GM18507 (cell line): ENCODE measurements around the gene NCAPH2.

Experiments
- DNase-seq: peaks from one replicate; pipeline ENCODE4 v3.0.0; 2011; ENCODE audit warnings: low read depth; ENCODE audit not compliant: insufficient read length; ENCODE audit errors: extremely low spot score
- FAIRE-seq: peaks from 2 replicates; lab custom pipeline; 2011; peaks lifted over from hg19 to GRCh38; lab: Jason Lieb, UNC

Gene NCAPH2

DNA sequence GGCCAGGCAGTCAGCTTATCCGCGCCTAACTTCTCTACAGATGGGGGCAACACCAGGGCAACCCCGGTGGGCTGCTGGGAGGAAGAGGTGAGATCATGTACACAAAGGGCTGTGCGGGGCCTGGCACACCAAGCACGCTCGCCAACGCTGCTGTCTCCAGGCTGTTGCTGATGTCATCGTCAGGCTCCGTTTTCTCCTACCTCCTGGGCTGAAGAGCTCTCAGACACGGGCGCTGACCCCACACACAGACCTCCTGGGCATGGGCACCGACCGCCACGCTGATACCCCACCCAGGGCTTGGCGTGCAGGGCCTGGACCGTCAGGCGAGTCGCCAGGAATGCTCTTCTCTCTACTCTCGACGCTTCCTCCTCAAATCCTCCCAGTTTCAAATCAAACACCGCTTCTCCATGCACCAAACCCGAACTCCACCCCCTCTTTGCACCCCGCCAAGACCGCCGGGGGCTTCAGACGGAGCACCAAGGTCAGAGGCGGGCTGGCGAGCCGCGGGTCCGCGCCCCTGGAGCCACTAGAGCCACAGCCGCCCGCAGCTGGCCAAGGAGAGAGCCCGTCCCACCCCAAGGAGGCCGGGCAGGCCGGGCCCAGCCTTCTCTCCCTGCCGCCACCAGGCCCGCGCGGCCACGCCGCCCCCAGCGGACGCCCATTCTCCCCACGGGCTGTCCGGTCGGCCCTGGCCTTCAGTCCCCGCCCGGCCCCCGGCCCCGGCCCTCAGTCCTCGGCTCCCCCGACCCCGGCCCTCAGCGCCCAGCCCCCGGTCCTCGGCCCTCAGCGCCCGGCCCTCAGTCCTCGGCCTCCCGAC, 34.0 kb upstream of the NCAPH2 start:
- FAIRE-seq (peak; percentile 35), DNase-seq (no peak)

DNA sequence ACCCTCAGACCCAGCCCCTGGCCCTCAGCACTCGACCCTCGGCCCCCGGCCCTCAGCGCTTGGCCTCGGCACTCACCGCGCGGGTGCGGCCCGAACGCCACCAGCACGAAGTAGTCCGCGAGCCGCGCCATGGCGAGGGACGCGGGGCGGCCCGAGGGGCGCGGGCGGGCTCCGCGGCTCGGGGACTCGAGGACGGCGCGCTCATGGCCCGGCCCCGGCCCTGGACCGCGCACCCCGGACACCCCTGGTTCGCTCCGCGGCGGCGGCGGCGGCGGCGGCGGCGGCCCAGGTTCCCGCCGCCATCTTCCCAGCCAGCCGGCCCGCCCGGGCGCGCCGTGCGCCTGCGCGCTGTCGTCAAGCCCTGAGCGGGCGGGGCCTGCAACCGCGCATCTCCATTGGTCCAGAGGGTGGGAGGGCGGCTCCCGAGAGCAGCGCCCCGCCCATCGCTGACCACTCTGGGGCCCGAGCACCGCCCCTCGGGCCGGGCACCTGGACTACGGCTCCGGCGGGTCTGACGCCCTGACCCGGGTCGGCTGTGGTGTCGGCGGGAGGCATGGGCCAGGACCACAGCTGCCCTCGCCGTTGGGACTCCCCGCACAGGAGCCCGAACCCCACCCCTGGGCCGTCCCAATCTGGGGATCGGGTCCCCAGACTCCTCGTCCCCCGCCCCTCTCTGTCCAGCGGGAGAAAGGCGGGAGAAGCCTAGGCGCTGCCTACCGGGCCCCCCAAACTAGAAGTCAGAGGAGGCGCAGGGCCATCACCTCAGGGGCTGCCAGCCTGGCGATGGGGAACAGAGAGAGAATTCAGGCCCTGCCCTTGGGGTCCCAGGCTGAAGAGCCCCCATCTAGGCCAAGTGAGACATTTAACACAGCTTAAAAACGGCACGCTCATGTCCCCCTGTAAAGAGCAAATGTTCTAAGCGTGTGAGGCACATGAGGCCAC, 33.0 kb upstream of the NCAPH2 start, which contains the start of gene SBF1:
Gene SBF1, minus strand, starts transcription at position 326 of the 942 bp plus-strand sequence. Its CDS starts 195 bp downstream, at position 131.
- DNase-seq (peak; percentile 99), FAIRE-seq (peak; percentile 87)

GRCh38 chr22:50475652-50476002, 32.4 kb upstream of the NCAPH2 start:
- DNase-seq (no peak), FAIRE-seq (no peak)

DNA sequence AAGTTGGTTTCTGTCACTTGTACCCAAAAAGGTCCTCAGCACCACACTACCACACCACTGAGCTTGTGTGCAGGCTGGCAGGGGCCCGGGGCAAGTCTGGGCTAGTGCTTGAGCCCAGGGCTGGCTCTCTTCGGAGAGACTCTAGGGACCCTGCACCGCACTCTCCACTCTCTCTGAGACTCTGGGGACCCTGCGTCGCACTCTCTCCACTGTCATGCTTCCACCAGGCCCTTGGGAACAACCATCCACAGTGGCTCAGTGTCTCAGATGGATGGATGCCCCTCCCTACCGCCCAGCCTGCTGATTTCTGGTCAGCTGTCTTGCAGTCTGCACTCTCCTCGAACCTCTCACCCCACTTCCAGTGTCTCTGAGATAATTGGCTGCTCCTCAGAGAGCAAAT, 31.2 kb upstream of the NCAPH2 start:
- DNase-seq (no peak), FAIRE-seq (no peak)

DNA sequence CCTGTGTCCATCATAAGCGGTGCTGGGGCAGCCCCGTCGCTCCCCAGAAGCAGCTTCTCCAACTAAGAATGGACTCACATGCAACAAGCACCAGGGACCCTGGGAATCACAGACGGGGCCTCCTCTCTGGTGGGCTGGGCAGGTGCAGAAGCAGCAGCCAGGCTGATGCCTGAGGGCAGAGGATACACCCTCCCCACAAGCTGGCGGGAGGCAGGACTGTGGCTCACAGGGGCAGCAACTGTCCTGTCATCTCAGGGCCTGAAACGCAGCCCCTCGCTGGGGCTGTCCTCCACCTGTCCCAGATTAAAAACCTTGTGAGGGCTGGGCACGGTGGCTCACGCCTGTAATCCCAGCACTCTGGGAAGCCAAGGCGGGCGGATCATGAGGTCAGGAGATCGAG, 30.1 kb upstream of the NCAPH2 start:
- no peak for DNase-seq
- no peak for FAIRE-seq

DNA sequence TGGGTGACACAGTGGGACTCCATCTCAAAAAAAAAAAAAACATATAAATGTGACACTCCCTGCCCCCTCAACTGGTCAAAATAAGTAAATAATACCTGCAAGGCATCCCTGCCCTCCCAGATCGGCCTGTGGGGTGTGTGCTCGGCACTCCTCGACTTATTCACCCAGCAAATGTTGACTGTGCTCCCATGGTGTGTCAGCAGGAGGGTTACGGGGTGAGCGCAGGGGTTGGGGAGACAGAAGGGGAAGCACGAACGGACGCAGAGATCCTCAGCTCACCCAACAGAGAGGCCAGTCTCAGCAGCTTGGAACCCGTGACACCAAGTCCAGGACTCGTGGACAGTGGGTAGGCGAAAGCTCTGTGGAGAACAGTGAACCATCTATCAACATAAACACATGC, 28.3 kb upstream of the NCAPH2 start:
- DNase-seq: no peak
- FAIRE-seq: no peak

DNA sequence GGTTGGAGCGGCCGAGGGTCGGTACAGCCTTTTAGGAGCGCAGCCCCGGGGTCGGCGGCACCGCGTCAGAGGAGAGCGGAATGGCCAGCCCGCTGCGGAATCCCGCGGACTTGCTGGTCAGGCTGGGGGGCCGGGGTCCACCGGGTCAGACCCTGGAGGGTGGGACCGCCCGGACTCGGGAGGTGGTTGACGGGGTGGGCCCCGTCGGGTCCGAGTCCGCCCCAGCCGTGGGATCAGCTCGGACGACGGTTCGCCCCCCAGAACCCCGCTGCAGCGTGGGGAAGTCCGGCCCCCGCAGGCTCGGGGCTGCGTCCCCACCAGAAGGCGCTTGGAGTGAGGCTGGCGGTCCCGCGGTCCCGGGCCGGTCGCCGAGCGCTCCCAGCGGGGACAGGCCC, 27.0 kb upstream of the NCAPH2 start:
- FAIRE-seq (no peak), DNase-seq (no peak)

GRCh38 chr22:50481440-50482106, 26.5 kb upstream of the NCAPH2 start, which contains the start of gene ADM2:
Gene ADM2, plus strand, starts transcription at chr22:50481543. Its CDS starts 305 bp downstream, at chr22:50481848.
- DNase-seq: no peak
- no peak for FAIRE-seq

DNA sequence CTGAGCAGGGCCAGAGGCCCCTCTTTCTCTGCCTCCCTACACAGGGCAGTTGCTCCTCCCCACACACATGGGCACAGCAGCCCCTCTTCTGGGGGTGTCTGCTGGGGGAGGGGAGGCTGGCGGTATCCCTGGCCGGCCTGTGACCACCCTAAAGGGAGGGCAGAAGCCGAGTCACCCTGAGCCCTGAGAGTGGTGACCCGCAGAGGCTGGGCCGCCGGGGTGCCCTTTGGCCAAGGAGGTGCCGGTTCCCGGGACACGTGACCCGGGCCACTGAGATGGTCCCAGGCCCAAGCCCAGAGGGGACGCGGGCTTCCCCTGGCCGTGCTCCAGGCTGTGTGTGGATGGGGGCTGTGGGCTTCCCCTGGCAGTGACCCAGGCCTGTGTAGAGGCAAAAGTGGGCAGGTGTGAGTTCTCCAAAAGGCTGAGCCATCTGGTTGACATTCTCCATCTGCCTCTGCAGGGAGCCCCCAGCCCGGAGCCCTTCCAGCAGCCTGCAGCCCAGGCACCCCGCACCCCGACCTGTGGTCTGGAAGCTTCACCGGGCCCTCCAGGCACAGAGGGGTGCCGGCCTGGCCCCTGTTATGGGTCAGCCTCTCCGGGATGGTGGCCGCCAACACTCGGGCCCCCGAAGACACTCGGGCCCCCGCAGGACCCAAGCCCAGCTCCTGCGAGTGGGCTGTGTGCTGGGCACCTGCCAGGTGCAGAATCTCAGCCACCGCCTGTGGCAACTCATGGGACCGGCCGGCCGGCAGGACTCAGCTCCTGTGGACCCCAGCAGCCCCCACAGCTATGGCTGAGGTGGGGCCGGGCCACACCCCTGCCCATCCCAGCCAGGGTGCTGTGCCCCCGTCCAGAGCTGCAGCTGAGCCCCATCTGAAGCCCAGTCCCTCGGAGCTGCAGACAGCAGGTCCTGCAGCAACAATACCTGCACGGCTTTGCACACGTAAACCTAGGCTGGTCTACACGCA, 25.6 kb upstream of the NCAPH2 start:
- DNase-seq (no peak), FAIRE-seq (no peak)

- DNase-seq (no peak), FAIRE-seq (no peak)
These were observed 24.9 kb upstream of the NCAPH2 start for GRCh38 chr22:50483106-50483505.

- DNase-seq (no peak), FAIRE-seq (no peak)
These were observed 24.5 kb upstream of the NCAPH2 start for GRCh38 chr22:50483556-50483955.

DNA sequence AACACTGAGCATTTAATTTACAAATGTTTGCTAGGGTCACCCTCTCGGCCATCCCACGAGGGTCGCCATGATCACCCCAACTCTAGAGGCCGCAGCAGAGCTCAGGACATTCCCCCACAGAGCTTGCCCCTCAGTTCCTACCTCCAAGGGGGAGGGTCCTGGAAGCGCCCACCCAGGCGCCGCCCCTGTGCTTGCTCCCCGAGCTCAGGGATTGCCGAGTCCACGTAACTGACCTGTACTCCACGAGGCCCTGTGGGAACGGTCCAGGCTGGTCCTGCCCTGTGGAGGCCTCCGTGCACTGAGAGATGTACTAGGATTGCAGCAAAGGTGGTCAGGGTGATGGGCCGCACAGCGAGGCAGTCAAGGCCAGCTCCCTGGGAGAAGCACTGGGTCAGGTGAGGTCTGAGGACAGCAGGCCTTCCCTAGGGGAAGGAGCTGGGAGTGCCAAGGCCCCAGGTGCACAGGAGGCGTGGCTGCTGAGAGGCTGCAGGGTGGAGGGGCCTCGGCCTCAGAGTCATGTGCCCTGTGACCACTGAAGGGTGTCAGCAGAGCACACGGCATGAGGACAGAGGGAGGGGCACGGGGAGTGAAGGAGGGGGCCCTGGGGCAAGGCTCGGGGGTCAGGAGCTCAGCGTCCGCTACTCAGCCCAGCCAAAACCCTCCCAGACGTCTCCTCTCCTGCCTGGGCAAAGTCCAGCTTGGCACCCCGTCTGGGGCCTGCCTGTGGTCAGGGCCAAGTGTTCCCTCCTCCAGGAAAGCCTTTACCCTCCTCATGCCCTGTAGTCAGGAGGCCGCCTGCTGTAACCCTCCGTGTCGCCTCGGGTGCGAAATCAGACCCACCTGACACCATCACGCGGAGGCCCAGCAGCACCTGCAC, 23.8 kb upstream of the NCAPH2 start:
- FAIRE-seq: no peak

DNA sequence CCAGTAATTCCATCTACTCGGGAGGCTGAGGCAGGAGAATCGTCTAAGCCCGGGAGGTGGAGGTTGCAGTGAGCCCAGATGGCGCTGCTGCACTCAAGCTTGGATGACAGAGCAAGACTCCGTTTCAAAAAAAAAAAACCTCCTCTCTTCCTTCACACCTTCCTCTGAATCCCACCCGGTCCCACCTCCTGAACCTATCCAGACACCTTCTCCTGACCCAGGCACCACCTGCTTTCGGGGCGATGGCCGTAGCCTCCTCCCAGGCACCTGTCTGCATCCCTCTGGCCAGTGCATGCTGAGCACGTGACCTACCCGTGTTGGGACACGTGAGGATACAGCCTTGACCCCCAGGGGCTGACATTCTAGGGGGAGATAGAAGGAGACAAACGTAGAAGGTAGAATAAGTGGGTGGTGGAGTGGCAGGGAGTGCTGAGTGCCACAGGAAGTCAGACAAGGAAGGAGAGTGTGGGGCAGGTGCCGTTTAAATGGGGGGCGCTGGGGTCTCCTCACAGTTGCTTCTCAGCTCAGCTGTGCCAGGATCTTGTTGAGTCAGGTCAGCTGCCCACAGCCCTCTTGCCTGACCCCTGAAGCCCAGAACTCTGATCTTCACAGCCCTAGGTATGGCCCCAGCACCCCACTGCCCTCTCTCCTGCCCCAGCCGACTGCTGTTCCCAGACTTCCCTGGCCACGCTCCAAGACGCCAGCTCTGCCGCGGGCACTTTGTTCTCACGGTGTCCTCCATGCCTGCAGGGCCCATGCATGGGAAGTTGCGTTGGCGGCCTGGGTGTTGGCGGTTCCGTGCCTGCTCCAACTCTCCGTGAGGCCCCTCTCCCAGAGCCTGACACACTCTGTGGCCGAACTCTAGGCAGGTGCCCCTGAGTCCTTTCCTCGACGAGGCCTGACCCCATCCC, 22.5 kb upstream of the NCAPH2 start:
- FAIRE-seq (no peak), DNase-seq (no peak)

More for the DNA sequence above, 23.8 kb upstream of the NCAPH2 start:
- no peak for DNase-seq

- FAIRE-seq (no peak), DNase-seq (no peak)
These were observed 21.3 kb upstream of the NCAPH2 start, which contains the start of gene MIOX for GRCh38 chr22:50486561-50487289. Gene MIOX, plus strand, starts transcription at chr22:50486859. Its CDS starts 39 bp downstream, at chr22:50486898.

- FAIRE-seq: no peak
- no peak for DNase-seq
These were observed 20.6 kb upstream of the NCAPH2 start for GRCh38 chr22:50487290-50488005.
